Hematopoietic multipotent progenitor cell (in vitro differentiated cells): ENCODE data around the gene EPS15. TPM values are rescaled to one million over a fixed set of nuclear protein-coding genes. Genes with fewer than 3 reads are reported as not detected.
"Not testable (repeated sequence)": the region's sequence is repeated elsewhere in the genome, so short reads cannot be mapped to it uniquely, and the experiment has no call there.

Source experiments
- DNase-seq, 3 donors: peaks; one replicate each; pipeline ENCODE4 v3.0.0-alpha.2; 2011 to 2015; ENCODE audit warnings: low read depth in 2 of 3, low spot score in 2 of 3
- total RNA-seq: library from RNA; depleted of rRNA; stranded (reverse); fragments of >200 nt; gene quantifications from one replicate; pipeline ENCODE4 v1.2.3, GENCODE V29; 2012

EPS15 gene
- total RNA-seq, 1 donor = 43.1 TPM

- DNase-seq = no peak
Observed at GRCh38 chr1:51344276-51344601, 174.8 kb downstream of the EPS15 start.

GRCh38 chr1:51343624-51344023 is 175.4 kb downstream of the EPS15 start:
- DNase-seq = no peak

- DNase-seq = no peak
Observed at GRCh38 chr1:51342591-51343206, 176.4 kb downstream of the EPS15 start.

- DNase-seq = peak in 1 of 3 donors; percentile 42
Observed at GRCh38 chr1:51341876-51342496, 177.1 kb downstream of the EPS15 start.

- no peak for DNase-seq
Observed at GRCh38 chr1:51340380-51340779, 178.7 kb downstream of the EPS15 start.

GRCh38 chr1:51336711-51337110 is 182.4 kb downstream of the EPS15 start:
- DNase-seq = no peak

- no peak for DNase-seq
Observed at GRCh38 chr1:51336004-51336403, 183.1 kb downstream of the EPS15 start.

- peak in 2 of 3 donors; percentile 55 to 69 for DNase-seq
Observed at GRCh38 chr1:51331206-51332100, 187.6 kb downstream of the EPS15 start.

- DNase-seq = no peak
Observed at GRCh38 chr1:51330331-51331201, 188.5 kb downstream of the EPS15 start, which contains the start of gene TTC39A. TSS of gene TTC39A (minus strand) at chr1:51330562. CDS start at chr1:51330477, 85 bp downstream.

GRCh38 chr1:51329443-51330325 is 189.4 kb downstream of the EPS15 start:
- DNase-seq = no peak

GRCh38 chr1:51328926-51329325 is 190.1 kb downstream of the EPS15 start:
- no peak for DNase-seq

- DNase-seq = no peak
Observed at GRCh38 chr1:51328279-51328678, 190.8 kb downstream of the EPS15 start.

- no peak for DNase-seq
Observed at GRCh38 chr1:51327386-51327785, 191.7 kb downstream of the EPS15 start.

- DNase-seq = no peak
Observed at GRCh38 chr1:51326839-51327238, 192.2 kb downstream of the EPS15 start.

- no peak for DNase-seq
Observed at GRCh38 chr1:51325878-51326755, 192.9 kb downstream of the EPS15 start.

- no peak for DNase-seq
Observed at GRCh38 chr1:51325391-51325790, 193.7 kb downstream of the EPS15 start.

- not testable (repeated sequence) for DNase-seq
Observed at GRCh38 chr1:51325011-51325385, 194.1 kb downstream of the EPS15 start.

GRCh38 chr1:51324251-51325010 is 194.6 kb downstream of the EPS15 start:
- no peak for DNase-seq
